ENCODE measurements around the gene SEC14L3.
A peak's percentile ranks its signal among the peaks of the same experiment; 100 is the strongest.

SEC14L3 gene

DNA sequence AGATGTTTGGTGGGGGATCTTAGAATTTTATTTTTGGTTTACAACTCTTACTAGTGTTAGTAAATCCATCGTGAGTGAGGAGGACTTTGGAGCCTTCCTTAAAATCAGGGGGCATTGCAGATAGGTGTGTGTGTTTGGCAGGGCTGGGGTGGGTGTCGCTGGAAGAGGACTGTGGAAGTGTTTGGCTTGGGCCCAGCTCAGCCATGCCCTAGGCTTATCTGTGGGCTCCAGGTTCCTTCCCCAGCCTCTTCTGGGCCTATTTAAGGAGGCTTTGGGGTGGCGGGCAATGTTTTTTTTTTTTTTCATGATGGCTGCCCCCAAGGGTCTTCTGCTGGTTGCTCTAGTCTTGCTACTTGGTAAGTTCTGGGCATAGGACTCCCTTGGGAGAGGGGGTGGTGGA, 24.2 kb downstream of the SEC14L3 start:
- no peak for FAIRE-seq

DNA sequence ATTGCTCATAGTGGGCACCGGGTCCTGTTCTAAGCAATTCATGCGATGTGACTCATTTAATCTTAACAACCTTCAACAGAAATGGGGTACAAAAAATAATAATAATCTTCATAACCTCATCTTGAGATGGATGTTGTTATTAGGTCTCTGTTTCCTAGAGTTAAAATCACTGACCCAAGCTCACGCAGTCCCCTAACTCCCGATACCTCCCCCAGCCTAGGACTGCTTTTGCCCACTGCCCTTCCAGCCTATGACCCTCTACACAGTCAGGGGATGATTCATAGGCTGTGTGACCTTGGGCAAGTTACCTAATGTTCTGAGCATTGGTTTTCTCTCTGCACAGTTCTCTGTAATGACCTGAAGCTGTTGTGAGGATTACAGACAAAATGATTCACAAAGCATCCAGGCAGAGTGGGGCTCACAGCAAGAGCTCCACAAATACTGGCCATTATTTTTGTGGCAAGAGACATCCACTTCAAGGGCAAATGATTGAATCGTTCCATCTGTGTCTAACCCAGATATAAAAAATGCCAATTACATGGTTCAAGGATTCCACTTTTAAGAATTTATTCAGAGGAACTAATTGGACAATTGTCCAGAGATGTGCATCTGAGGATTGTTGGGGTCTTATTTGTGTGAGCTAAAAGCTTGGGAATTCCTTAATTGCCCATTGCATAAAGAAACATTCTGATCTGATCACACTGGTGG, 26.2 kb downstream of the SEC14L3 start:
- DNase-seq (ENCODE audit: insufficient read length, low spot score), result no peak
- no peak for FAIRE-seq

More for the DNA sequence above, 24.2 kb downstream of the SEC14L3 start:
- no peak for DNase-seq (ENCODE audit: insufficient read length, low spot score)

DNA sequence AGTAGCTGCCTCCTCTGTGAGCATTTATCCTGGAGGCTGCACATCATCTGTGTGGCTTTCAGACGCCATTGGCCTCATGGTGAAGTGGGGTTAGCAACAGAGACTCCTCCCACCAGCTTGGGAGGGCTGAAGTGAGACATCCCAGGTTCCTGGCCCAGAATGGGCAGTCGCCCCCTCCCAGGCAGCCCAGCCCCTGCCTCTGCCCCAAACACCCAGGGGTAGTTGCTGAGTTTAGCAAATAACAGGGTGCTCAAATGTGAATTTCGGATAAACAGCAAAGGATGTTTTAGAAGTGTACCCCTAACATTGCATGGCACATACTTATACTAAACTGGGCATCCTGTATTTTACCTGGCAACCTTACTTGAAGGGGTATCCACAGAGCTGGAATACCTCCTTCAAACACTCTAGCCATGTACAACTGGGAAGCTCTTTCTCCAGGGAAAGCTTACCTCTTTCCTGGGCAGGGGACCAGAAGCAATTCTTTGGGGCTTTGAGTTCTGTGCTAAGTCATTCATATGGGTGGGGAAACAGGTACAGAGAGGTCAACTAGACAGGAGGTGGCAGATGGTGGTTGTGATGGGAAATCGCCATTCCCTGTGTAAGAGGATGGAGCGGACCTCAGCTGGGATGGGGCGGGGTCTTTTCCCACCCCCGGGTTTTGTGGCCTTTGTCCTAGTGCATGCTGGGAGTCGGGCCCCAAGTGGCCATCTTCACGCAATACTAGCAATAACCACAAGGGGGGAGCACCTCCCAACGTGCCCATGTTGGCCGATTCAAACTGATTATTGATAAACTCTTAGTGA, 27.0 kb downstream of the SEC14L3 start:
- FAIRE-seq (no peak), DNase-seq (ENCODE audit: insufficient read length, low spot score) (peak; percentile 71)

DNA sequence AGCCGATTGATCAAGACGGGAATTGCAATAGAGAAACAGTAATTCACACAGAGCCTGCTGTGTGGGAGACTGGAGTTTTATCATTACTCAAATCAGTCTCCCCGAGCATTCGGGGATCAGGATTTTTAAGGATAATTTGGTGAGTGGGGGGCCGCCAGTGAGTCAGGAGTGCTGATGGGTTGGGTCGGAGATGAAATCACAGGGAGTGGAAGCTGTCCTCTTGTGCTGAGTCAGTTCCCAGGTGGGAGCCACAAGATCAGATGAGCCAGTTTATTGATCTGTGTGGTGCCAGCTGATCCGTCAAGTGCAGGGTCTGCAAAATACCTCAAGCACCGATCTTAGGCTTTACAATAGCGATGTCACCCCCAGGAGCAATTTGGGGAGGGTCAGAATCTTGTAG, 30.7 kb downstream of the SEC14L3 start:
- DNase-seq (ENCODE audit: insufficient read length, low spot score), result no peak
- no peak for FAIRE-seq

DNA sequence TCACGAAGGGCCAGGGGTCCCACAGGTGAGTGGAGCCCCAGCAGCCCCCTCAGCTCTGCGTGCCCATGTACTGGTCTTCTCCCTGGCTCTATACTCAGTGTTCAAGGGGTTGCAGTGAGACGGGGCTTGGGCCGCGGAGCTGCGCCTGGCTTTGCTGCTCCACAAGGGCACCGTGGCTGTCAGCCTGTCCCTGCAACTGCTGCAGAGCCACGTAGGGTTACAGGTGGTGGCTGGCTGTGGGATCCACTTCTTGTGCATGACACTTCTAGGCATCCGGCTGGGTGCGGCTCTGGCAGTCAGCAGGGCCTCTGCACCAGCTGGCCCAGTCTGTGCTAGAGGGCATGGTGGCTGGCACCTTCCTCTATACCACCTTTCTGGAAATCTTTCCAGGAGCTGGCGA, 32.0 kb downstream of the SEC14L3 start:
- FAIRE-seq, result no peak

DNA sequence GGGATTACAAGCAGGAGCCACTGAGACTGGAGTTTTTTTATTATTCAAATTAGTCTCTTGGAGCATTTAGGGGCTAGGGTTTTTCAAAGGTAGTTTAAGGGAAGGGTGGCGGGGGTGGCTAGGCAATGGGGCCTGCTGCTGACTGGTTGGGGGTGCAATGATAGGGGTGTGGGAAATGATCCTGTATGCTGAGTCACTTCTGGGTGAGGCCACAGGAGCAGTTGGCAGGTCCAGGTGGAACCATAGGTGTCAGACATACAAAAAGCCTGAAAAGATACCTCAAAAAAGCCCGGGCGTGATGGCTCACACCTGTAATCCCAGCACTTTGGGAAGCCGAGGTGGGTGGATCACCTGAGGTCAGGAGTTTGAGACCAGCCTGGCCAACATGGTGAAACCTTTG, 32.6 kb downstream of the SEC14L3 start:
- FAIRE-seq (no peak), DNase-seq (ENCODE audit: insufficient read length, low spot score) (no peak)

More for the DNA sequence above, 32.0 kb downstream of the SEC14L3 start:
- no peak for DNase-seq (ENCODE audit: insufficient read length, low spot score)

DNA sequence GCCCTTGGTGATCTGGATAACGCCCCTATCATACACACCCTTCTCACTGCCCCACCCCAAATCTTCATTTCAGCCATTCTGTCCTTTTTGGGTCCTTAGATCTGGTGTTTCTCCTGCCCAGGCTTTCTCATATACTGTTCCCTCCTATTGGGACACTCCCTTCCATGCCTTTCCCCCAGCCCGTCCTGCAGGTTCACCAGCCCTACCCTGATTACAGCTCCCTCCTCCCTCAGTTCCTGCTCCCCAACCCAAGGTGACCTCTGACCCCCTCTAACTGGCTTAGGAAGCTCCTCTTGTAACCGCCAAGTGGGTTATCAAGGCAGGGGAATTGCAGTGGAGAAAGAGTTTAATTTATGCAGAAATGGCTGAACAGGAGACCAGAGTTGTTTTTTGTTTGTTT, 33.3 kb downstream of the SEC14L3 start:
- no peak for DNase-seq (ENCODE audit: insufficient read length, low spot score)
- no peak for FAIRE-seq

DNA sequence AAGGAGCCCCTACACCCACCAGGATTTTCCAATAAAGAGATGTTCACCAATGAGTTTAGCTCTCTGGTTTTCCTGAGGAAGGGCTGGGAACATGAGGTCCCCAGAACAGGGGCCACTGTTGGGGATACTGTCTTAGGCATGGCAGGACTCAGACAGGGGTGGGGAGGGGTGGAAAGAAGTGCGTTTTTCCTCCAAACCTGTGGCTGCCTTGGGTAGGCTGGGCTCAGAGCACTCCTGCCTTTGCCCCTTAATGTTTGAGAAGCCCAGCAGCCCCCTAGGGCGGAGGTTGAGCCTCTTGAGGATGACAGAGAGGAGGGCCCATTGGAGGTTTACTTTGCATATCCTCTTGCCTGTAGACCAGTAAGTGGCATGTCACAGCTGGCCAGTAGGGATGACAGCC, 35.6 kb downstream of the SEC14L3 start:
- no peak for FAIRE-seq
- no peak for DNase-seq (ENCODE audit: insufficient read length, low spot score)

DNA sequence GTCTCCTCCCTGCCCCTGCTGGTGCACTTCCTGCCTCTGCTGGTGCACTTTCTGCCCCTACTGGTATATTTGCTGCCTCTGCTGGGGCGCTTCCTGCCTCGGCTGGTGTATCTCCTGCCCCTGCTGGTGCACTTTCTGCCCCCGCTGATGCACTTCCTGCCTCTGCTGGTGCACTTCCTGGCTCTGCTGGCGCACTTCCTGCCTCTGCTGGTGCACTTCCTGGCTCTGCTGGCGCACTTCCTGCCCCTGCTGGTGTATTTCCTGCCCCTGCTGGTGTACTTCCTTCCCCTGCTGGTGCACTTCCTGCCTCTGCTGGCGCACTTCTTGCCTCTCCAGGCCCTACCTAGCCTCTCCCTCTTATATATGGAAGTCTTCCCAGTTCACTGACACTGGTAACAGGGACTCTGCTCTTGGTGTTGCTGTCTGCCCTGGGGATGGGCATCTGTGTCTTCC, 36.1 kb downstream of the SEC14L3 start:
- DNase-seq (ENCODE audit: insufficient read length, low spot score), result no peak
- FAIRE-seq, result no peak

DNA sequence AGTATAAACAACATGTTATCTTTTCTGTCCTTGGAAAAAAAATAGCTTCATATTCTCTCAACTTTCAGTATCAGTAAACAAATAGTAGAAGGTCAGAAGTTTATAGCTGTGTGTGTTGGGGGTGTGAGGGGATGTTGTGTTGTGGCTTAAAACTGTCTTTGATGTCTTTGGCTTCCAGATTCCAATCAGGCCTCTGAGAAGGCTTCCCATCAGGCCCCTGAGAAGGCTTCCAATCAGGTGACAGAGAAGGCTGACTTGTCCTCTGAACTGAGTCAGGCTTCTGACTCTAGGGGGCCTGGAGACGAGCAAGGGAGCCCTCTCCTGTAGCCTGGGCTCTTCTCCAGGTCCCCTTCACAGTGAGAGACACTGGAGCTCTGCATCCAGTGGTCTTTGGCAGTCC, 37.0 kb downstream of the SEC14L3 start:
- no peak for DNase-seq (ENCODE audit: insufficient read length, low spot score)
- no peak for FAIRE-seq

DNA sequence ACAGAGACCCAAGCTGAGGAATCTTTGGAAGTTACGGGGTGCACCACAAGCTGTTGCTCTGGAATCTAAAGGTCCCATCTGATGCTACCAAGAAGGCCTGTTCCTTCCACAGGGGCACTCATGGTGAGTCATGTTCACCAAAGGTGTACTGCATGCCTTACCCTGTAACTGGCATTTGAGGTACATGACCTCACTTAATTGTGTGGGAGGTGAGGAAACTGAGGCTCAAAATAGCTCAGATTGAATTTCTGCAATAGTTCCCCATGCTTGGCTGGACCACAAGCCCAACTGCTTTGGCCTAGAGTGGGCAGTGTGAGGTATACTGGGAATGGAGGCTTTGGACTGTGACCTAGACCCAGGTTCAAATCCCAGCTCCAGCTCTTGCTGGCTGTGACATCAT, 38.0 kb downstream of the SEC14L3 start:
- FAIRE-seq, result no peak
- no peak for DNase-seq (ENCODE audit: insufficient read length, low spot score)

DNA sequence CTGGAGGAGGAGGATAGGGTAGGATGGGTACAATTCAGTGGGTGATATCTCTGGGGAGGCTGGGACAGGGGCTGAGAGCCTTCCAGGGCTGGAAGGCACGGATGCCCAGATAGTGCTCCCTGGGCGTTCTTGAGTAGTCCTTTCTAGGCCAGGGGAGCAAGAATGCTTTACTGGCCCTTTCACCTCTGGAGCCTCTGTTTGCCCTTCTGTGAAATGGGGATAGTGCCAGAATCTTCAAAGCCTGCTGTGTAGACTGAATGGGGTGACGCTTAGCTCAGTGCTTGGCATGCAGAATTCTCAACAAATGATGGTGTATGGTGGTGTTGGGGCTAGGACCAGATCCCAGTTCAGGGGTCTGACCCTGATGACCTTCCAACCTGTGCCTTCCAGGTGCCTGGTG, 38.6 kb downstream of the SEC14L3 start:
- FAIRE-seq, result no peak
- no peak for DNase-seq (ENCODE audit: insufficient read length, low spot score)

DNA sequence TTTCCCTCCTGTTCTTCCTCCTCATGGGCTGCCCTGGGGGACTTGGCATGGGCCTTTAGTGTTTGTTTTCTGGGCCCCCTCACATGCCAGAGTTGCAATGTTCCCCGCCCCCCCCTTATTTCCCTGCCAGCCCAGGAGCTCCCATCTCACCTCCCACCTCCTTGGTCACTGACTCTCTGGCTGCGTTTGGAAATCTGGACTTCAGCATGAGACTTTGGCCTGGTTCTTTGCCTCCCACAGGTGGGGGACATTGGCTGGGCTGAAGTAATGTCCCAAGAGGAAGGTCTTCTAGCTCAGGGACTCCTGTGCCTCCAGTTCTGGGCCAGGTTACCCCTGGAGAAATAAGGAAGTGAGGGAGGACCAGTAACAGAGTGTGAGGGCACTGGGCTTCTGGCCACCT, 39.3 kb downstream of the SEC14L3 start:
- FAIRE-seq, result no peak
- no peak for DNase-seq (ENCODE audit: insufficient read length, low spot score)

DNA sequence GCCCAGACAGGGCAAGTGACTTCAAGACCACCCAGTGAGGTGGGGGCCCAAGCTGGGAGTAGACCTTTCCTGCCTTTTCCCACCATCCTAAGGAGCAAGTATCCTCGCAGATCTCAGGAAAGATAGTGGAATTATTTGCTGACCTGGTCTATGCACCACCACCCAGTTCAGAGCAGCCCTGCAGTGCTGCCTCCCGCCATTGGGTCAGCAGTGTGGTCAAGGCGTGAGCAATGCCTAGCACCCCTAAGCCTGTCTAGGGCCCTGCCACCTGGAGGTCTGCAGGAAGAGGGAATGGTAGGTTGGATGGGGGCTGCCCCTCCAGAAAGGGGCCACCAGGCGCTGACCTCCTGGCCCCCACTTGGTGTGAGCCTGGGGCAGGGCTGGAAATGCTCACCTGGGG, 39.7 kb downstream of the SEC14L3 start:
- DNase-seq (ENCODE audit: insufficient read length, low spot score), result no peak
- FAIRE-seq, result no peak

DNA sequence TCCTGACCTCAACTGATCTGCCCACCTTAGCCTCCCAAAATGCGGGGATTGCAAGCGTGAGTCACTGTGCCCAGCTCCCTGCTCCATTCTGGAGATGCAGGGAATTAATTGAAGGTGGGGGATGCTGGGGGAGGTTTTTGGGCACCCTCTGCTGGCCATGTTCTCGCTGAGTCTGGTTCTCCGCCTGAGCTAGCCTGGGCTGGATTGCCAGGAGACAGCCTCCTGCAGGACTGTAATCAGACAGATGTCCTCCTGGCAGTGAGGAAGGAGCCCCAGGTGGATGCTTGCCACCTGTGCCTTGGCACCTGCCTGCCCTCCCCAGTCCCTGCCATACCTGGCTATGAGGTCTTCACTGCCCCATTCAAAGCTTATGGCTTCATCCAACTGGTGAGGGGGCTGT, 40.9 kb downstream of the SEC14L3 start:
- no peak for FAIRE-seq
- DNase-seq (ENCODE audit: insufficient read length, low spot score), result no peak

DNA sequence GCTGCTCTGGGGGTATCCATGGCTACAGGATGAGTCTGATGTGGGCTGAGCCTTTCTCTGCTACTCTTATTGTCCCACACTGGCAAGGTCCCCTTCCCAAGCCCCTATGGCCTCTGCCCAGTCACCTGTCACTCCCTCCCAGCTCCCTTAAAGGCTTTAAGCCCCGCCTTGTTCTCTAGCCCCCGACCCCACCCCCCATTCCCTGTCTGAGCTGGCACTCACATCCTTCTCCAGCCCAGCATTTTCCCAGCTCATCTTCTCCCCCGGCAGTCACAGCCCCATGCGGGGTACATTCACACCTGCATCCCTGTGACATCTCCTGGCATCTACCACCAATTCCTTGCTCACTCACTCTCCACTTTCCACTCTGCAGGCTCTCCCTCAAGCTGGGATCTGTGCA, 41.9 kb downstream of the SEC14L3 start:
- FAIRE-seq, result no peak
- DNase-seq (ENCODE audit: insufficient read length, low spot score), result no peak

DNA sequence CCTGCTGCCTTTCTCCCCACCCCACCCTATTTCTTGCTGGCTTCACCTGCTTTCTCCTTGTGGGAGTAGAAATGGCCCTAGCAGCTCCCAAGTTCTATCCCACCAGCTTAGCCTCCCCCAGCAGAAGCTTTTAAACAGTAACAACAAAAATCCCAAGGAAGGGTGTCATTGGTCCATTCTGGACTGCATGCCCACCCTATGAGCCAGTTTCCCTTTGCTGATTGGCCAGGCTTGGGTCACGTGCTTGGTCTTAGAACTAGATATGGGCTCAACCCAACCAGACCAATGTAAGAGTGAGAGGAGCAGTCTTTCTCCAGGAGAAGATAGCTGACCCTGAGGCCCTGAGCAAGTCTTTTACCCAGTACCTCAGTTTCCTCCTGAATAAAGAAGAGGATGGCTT, 43.9 kb downstream of the SEC14L3 start:
- no peak for FAIRE-seq

DNA sequence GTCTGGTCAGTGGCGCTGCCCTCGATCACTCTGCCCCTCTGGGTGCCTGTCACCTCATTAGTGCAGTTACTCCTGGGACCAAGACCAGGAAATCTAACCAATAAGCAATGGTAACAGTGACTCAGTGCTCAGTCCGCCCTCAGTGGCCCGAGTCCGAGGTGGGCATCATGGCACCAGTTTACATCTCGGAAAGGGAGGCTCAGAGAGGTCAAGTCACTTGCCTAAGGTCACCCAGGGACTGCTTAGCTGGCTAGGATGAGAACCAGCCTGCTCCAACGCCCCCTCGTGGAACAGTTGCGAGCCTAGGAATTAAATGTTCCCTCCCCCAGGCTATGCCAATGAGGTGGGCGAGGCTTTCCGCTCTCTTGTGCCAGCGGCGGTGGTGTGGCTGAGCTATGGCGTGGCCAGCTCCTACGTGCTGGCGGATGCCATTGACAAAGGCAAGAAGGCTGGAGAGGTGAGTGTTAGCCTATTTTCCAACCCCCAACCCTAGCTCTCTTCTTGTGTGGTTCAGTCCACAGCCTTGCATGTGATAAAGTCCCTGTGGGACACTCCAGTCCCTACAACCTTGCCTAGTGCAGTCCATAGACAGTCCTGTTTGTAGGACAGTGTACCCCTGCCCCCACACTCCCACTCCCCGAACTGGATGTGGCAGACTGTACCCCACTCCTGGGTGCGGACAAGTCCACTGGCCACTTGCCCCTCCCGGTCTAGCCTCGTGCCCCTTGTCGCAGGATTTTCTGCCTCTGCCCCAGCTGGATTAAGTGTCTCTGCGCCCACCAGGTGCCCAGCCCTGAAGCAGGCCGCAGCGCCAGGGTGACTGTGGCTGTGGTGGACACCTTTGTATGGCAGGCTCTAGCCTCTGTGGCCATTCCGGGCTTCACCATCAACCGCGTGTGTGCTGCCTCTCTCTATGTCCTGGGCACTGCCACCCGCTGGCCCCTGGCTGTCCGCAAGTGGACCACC, 45.1 kb downstream of the SEC14L3 start:
- peak; percentile 23 for FAIRE-seq

More for the DNA sequence above, 43.9 kb downstream of the SEC14L3 start:
- DNase-seq (ENCODE audit: insufficient read length, low spot score), result no peak

DNA sequence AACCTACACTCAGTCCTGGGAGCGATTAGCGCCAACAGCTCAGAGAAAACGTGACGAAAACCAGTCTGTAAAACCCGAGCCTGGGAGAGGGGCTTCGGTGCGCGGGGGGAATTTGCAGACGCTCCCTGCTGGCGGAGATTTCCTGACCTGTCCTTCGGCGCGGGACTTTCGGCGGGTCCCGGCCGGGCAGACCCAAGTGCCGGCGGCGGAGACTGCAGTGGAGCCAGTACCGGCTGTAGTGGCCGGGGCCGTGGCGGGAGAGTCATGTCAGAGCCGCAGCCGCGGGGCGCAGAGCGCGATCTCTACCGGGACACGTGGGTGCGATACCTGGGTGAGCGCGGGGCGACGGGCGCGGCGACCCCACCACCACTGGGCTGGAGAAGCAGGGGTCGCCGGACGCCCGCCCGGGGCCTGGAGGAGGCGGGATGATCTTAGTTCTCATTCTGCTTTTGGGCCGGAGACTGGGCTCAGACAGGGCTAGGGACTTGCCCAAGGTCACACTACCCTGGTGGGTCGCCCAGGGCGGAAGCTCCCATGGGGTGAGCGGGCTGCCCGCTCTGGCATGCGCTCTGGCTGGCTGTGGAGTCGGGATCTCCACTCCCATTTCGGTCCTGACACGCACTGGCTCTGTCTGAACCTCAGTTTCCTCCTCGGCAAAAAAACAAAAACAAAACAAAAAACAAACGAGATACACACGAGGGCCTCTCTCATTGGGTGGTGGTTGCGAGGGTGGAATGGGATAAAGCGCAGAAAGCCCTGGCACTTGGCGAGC, 46.0 kb downstream of the SEC14L3 start, which contains the start of gene MTFP1:
Gene MTFP1, plus strand, starts transcription at position 153 of the 772 bp plus-strand sequence. Its CDS starts 112 bp downstream, at position 265.
- FAIRE-seq (no peak), DNase-seq (ENCODE audit: insufficient read length, low spot score) (peak; percentile 47)

More for the DNA sequence above, 45.1 kb downstream of the SEC14L3 start:
- no peak for DNase-seq (ENCODE audit: insufficient read length, low spot score)

DNA sequence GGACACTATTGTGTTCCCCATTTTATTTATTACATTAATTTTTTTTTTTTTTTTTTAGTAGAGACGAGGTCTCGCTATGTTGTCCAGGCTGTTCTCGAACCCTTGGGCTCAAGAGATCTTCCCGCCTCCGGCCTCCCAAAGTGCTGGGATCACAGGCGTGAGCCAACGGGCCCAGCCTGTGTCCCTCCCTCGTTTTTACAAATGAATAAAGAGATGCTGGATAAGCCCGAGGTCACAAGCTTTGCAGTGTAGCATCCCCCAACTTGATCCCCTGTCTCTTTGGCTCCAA, 46.5 kb downstream of the SEC14L3 start:
- FAIRE-seq (no peak), DNase-seq (ENCODE audit: insufficient read length, low spot score) (no peak)

All from HTR-8/SVneo (cell line).